OCI-LY3 (cell line): ENCODE measurements around the gene NHLH1.

Source experiments
- H2AFZ ChIP-seq: fragments of 200-600, 300-600 bp; shearing (Covaris generic); 2 replicates; pipeline ENCODE4 v1.6.0; 2014; ENCODE audit warnings: antibody characterized with exemption, low read depth, low read length
- H3K27ac ChIP-seq: fragments of 200-600, 300-600 bp; sonication (generic); 2 replicates; pipeline ENCODE4 v1.5.1; 2014; ENCODE audit warnings: mild to moderate bottlenecking, low read length, moderate library complexity, mixed read lengths
- H3K27me3 ChIP-seq: fragments of 200-600, 300-600 bp; sonication (generic); 2 replicates; pipeline ENCODE4 v1.6.1; 2014; ENCODE audit warnings: low read depth, low read length, mixed read lengths
- H3K36me3 ChIP-seq: fragments of 200-600, 300-600 bp; sonication (generic); replicated peaks from 2 replicates; pipeline ENCODE3; 2014; ENCODE audit warnings: low read depth, low read length, mixed read lengths
- H3K4me1 ChIP-seq: fragments of 300-600, 200-600 bp; sonication (generic); 2 replicates; pipeline ENCODE4 v1.6.1; 2014; ENCODE audit warnings: low read length, mixed read lengths
- H3K4me2 ChIP-seq: fragments of 200-600, 300-600 bp; sonication (generic); 2 replicates; pipeline ENCODE4 v1.6.1; 2014; ENCODE audit warnings: low read length, mixed read lengths
- H3K4me3 ChIP-seq: fragments of 300-600, 200-600 bp; sonication (generic); 2 replicates; pipeline ENCODE4 v1.5.1; 2014; ENCODE audit warnings: antibody characterized with exemption, mild to moderate bottlenecking, low read length, moderate library complexity
- H3K79me2 ChIP-seq: fragments of 300-600, 200-600 bp; shearing (Covaris generic); 2 replicates; pipeline ENCODE4 v1.6.1; 2014; ENCODE audit warnings: mild to moderate bottlenecking, low read length, mixed read lengths
- H3K9ac ChIP-seq: fragments of 300-600, 200-600 bp; shearing (Covaris generic); 2 replicates; pipeline ENCODE4 v1.6.0; 2014; ENCODE audit warnings: mild to moderate bottlenecking, low read length, moderate library complexity
- H3K9me3 ChIP-seq: fragments of 200-600, 300-600 bp; shearing (Covaris generic); 2 replicates; pipeline ENCODE4 v1.6.1; 2014; ENCODE audit warnings: low read length, mixed read lengths; ENCODE audit not compliant: insufficient read depth
- H4K20me1 ChIP-seq: fragments of 200-600, 300-600 bp; sonication (generic); 2 replicates; pipeline ENCODE4 v1.6.1; 2016; ENCODE audit warnings: low read length, mixed read lengths; ENCODE audit not compliant: insufficient read depth
- EZH2phosphoT487 ChIP-seq: fragments of 200-600 bp; shearing (Covaris generic); IDR thresholded peaks from 2 replicates; pipeline ENCODE4 v1.6.1; 2018; ENCODE audit warnings: antibody characterized with exemption, mixed run types, low read depth
- TF ChIP-seq, protein P1 (sequence below): fragments of 200-600, 300-600 bp; sonication (generic); IDR thresholded peaks from 2 replicates; pipeline ENCODE4 v1.5.1; 2014; ENCODE audit warnings: antibody characterized with exemption, low read length, low read depth

The NHLH1 gene

GRCh38 chr1:160361199-160361598, 5.7 kb upstream of the NHLH1 start:
- no peak overlapping the region for H3K4me3 ChIP-seq
- no peak overlapping the region for H3K4me2 ChIP-seq
- H3K27ac ChIP-seq: no peak overlapping the region
- H3K79me2 ChIP-seq: no peaks in the 10 kb centered on the region
- no peaks in the 10 kb centered on the region for H3K4me1 ChIP-seq
- H3K9ac ChIP-seq: no peak overlapping the region
- H3K36me3 ChIP-seq: peaks cover 51% of the 10 kb centered on the region
- no peaks in the 10 kb centered on the region for H3K27me3 ChIP-seq
- no peaks in the 10 kb centered on the region for H3K9me3 ChIP-seq
- no peaks in the 10 kb centered on the region for H4K20me1 ChIP-seq
- TF ChIP-seq EZH2phosphoT487: no peak
- TF ChIP-seq, protein P1, sequence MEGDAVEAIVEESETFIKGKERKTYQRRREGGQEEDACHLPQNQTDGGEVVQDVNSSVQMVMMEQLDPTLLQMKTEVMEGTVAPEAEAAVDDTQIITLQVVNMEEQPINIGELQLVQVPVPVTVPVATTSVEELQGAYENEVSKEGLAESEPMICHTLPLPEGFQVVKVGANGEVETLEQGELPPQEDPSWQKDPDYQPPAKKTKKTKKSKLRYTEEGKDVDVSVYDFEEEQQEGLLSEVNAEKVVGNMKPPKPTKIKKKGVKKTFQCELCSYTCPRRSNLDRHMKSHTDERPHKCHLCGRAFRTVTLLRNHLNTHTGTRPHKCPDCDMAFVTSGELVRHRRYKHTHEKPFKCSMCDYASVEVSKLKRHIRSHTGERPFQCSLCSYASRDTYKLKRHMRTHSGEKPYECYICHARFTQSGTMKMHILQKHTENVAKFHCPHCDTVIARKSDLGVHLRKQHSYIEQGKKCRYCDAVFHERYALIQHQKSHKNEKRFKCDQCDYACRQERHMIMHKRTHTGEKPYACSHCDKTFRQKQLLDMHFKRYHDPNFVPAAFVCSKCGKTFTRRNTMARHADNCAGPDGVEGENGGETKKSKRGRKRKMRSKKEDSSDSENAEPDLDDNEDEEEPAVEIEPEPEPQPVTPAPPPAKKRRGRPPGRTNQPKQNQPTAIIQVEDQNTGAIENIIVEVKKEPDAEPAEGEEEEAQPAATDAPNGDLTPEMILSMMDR: no peak
- H2AFZ ChIP-seq: no peak overlapping the region

DNA sequence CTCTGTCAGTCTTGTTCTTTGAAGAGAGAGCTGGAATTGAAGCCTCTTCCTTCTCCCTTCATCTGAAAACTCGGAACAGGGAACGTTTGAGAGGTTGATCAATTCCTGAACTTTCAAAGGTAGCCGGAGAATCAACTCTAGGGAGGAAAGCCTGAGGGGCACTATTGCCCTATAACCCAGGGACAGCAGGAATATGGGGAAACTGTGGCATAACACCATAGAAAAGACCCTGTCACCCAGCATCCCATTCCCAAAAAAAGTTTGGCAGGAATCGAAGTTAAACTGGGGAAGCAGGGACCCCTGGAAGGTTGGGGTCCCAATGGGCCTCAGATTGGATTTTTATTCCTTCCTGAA, 5.1 kb upstream of the NHLH1 start:
- Histone ChIP-seq H3K27me3 (no peaks in the 10 kb centered on the region), H2AFZ (no peak overlapping the region), H3K4me2 (no peak overlapping the region), H3K4me3 (no peak overlapping the region), H3K9me3 (no peaks in the 10 kb centered on the region), H3K36me3 (peaks cover 45% of the 10 kb centered on the region), H3K9ac (no peak overlapping the region), H4K20me1 (no peaks in the 10 kb centered on the region), H3K27ac (no peak overlapping the region), H3K79me2 (no peaks in the 10 kb centered on the region), H3K4me1 (no peaks in the 10 kb centered on the region)
- no peak for TF ChIP-seq EZH2phosphoT487
- TF ChIP-seq, protein P1: no peak

DNA sequence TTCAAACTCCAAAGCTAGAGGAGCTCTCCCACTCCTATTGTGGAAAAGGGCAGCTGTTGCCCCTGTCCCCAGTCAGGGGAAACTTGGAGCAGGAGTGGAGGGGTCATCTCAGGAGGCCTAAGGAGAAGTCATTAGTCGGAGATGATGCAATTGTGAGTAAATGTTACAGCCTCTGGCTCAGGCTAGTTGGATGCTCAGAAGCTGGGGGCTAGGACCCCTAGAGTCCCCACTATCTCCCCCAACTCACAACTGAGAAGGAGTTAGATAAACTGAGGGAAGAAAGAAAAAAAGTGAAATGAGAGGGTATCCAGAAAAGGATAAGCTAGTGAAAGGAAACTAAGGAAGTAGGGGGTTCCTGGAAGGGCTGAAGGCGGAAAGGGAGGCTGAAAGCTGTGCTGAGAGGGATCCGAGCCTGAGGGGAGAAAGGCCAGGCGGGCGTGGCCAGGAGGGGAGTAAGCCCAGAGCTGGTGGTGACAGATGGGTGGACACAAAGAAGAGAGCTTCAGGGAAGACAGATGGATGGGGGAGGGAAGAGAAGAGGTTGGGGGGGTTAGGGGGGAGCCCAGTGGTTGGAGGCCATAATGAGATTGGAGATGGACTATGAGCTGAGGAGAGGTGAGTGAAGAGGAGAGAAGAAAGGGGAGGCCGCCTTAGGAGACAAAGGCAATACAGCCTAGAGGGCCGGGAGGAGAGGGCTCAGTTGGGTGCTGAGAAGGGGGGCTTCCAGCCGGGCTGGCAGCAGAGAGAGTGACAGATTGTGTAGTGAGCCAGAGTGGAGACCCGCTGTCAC, 4.5 kb upstream of the NHLH1 start:
- Histone ChIP-seq H3K27me3 (no peaks in the 10 kb centered on the region), H3K79me2 (no peaks in the 10 kb centered on the region), H3K4me3 (no peak overlapping the region), H3K4me1 (no peaks in the 10 kb centered on the region), H4K20me1 (no peaks in the 10 kb centered on the region), H3K4me2 (no peak overlapping the region), H3K27ac (no peak overlapping the region), H3K9me3 (no peaks in the 10 kb centered on the region), H3K36me3 (peaks cover 40% of the 10 kb centered on the region), H3K9ac (no peak overlapping the region), H2AFZ (no peak overlapping the region)
- TF ChIP-seq EZH2phosphoT487: no peak
- TF ChIP-seq, protein P1: no peak

- H3K4me1 ChIP-seq: no peaks in the 10 kb centered on the region
- TF ChIP-seq, protein P1: no peak
- TF ChIP-seq EZH2phosphoT487: no peak
- H4K20me1 ChIP-seq: no peaks in the 10 kb centered on the region
- no peaks in the 10 kb centered on the region for H3K79me2 ChIP-seq
- no peaks in the 10 kb centered on the region for H3K9me3 ChIP-seq
- no peak overlapping the region for H3K4me2 ChIP-seq
- H3K27ac ChIP-seq: no peak overlapping the region
- H3K27me3 ChIP-seq: no peaks in the 10 kb centered on the region
- no peak overlapping the region for H3K4me3 ChIP-seq
- H2AFZ ChIP-seq: no peak overlapping the region
- H3K9ac ChIP-seq: no peak overlapping the region
- peaks cover 35% of the 10 kb centered on the region for H3K36me3 ChIP-seq
Observed at GRCh38 chr1:160363010-160363409, 3.9 kb upstream of the NHLH1 start.
